B cell (primary cell): ENCODE results near the gene CHRM4.

Source experiments
- CTCF ChIP-seq: fragments of 200-600 bp; IDR thresholded peaks from one replicate; pipeline ENCODE4 v1.8.0; 2022; ENCODE audit warnings: antibody characterized with exemption, mild to moderate bottlenecking
- EZH2 ChIP-seq: IDR thresholded peaks from 2 replicates; pipeline ENCODE4 v1.6.1; 2012; ENCODE audit warnings: borderline replicate concordance, low read depth, mild to moderate bottlenecking, moderate library complexity, low read length; ENCODE audit not compliant: insufficient read depth, poor library complexity, severe bottlenecking

- peak; percentile 56 for TF ChIP-seq CTCF
- no peak for TF ChIP-seq EZH2
These were observed 39.3 kb downstream of the CHRM4 start for GRCh38 chr11:46352063-46352841.
